ENCODE data around the gene ZSCAN26.
A peak's percentile ranks its signal among the peaks of the same experiment; 100 is the strongest.
"Not testable (repeated sequence)": the region's sequence is repeated elsewhere in the genome, so short reads cannot be mapped to it uniquely, and the experiment has no call there.

The ZSCAN26 gene

GRCh38 chr6:28257042-28257441, 9.9 kb upstream of the ZSCAN26 start:
- no peak for DNase-seq

DNA sequence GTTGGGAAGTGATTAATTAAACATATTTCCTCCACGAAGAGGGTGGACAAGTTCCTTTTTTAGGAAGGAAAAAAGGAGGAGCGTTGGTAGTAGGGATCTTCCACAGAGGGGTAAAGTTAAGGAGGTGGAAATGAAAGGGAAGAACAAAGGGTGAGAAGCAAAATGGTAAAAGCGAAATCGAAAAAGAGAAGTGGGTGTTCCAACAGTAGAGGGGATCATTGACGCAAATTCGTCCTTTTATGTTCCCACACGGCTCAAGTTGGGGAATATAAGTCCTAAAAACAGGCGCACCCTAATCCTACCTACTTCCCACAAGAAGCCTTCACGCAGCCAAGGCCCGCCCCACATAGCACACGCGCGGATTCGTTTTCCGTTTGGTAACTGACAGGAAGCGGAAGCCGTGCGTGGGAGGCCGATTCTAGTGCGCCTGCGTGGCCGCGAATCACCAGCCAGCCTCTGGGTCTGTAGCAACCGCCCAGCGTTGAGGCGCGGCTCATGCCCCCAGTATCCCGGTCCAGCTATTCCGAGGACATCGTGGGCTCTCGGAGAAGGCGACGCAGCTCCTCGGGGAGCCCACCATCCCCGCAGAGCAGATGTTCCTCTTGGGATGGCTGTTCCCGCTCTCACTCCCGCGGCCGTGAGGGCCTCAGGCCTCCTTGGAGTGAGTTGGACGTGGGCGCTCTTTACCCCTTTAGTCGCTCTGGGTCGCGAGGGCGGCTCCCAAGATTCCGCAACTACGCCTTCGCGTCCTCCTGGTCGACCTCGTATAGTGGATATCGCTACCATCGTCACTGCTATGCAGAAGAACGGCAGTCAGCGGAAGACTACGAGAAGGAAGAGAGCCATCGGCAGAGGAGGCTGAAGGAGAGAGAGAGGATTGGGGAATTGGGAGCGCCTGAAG, 7.8 kb upstream of the ZSCAN26 start, which contains the start of gene NKAPL:
TSS of gene NKAPL (plus strand) at position 421 of the 901 bp plus-strand sequence. CDS start at position 496, 75 bp downstream.
- DNase-seq = peak; percentile 90 to 94

GRCh38 chr6:28263922-28264321, 3.0 kb upstream of the ZSCAN26 start:
- no peak for DNase-seq

- no peak for DNase-seq
Measured at GRCh38 chr6:28264834-28265401, 2.0 kb upstream of the ZSCAN26 start.

- no peak for DNase-seq
Measured at GRCh38 chr6:28266563-28266961, 381 bp upstream of the ZSCAN26 start.

DNA sequence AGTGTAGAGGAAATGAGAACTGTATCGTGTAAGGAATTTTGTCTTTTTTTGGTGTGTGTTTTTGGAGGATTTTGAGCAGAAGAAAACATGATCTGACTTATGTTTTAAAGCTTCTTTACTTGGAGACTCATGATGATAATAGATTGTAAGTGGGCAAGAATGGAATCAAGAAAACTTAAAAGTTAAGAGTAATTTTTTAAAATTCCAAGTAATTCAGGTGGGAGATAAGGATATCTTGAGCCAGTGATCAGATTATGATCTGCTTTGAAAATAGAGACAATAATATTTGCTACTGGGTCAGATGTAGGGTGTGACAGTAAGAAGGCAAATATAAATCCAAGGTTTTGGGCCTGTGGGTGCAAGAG, 734 bp downstream of the ZSCAN26 start:
- no peak for DNase-seq

- no peak for DNase-seq
Measured at GRCh38 chr6:28269492-28269891, 2.5 kb downstream of the ZSCAN26 start.

DNA sequence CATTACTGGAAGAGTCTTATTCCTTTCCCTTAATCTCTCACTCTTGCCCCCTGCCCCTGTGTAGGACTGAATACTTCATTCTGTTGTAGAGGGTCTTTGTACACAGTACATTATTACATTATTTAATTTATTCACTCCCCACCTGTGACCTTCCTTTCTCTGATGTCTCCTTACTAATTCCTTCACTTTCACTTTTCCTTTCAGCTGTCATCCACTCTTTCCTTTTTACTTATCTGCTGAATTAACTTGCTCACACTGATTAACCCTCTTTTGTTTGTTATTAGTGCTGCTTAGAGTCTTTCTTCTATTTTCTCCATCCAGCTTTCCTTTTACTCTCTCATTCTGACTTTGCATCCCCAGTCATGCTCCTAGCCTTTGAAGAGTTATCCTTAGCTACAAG, 7.9 kb downstream of the ZSCAN26 start:
- no peak for DNase-seq

GRCh38 chr6:28277746-28278145, 10.8 kb downstream of the ZSCAN26 start:
- DNase-seq = no peak

GRCh38 chr6:28280595-28281287, 13.8 kb downstream of the ZSCAN26 start:
- DNase-seq = no peak

DNA sequence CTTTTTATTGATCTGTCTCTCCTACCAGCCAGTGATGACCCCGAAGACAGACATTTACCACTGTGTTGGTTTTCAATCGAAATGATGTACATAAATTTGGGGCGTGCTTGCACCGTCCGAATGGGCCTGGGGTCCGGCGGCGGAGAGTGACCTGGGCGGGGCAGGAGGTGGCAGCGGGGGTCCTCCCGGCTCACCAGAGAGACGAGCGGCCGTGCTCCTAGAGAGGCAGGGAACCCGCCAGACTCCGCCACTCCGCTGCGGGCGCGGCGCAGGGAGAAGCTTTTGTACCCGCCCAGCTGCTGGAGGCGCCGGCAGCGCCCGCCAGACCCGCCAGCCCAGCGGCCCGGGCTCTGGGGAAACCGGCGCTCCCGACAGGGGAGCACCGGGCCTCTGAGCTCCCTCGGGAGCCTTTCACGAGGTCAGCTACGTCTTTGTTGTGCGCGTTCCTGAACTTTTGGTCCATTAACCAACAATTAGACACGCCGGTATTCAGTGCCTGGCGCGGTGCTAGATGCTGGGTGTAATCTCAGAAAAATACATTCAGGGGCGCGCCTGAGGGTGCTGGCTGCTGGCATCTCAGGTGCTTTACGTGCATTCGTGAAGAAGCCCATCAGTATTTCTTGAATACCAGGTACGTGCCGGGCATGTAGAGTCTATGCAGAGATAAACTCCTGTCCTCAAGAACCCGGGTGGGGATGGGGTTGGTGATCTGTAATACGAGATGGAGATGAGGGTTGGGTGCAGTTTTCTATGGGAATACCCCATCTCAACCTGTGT, 14.5 kb downstream of the ZSCAN26 start, which contains the start of gene PGBD1:
TSS of gene PGBD1 (plus strand) at position 285 of the 777 bp plus-strand sequence. CDS start 2,242 bp downstream, outside the sequence.
- peak; percentile 25 to 44 for DNase-seq

DNA sequence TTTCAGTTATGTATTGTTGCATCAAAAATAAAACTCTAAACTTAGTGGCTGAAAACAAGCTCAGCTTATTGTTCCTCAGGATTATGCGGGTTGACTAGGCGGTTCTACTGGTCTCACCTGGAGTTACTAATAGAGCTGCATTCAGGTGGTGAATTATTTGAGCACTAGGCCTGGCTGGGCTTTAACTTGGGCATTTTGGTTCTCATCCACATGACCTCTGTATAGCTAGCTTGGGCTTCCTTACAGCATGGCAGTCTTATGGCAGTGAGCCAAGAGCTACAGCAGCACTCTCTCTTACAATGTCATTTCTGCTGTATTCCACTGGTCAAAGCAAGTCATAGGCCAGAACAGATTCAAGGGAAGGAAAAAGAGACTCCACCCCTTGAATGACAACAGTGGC, 16.0 kb downstream of the ZSCAN26 start:
- DNase-seq = no peak

DNA sequence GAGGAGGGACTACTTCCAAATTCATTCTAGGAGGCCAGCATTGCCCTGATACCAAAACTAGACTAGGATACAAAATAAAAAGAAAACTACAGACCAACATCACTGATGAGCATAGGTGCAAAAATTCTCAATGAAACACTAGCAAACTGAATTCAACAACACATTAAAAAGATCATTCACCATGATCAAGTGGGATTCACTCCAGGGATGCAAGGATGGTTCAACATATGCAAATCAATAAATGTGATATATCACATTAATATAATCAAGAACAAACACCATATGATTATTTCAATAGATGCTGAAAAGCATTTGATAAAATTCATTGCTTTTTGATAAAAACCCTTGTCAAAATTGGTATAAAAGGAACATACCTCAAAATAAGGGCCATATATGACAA, 24.6 kb downstream of the ZSCAN26 start:
- no peak for DNase-seq

GRCh38 chr6:28295326-28295725, 28.4 kb downstream of the ZSCAN26 start:
- DNase-seq = no peak

- DNase-seq = no peak
Measured at GRCh38 chr6:28296520-28297060, 29.6 kb downstream of the ZSCAN26 start.

DNA sequence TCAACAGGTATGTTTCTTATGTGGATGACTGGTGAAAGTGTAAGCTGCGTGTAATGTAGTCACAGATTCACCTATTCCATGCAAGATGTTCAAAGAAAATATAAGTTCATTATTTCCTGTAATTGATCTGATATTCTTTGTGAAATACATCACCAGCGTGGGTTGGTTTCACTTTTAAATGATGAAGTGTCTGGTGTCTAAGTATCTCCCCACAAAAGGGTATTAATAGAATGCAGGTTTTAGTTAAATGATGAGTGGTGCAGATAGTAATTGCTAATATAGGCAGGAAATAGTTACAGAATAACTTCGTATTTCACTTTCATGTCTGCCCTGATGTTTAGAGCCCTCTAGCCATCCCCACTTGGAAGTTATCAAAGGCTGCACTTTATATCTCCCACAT, 36.6 kb downstream of the ZSCAN26 start:
- no peak for DNase-seq

GRCh38 chr6:28306363-28306762, 39.4 kb downstream of the ZSCAN26 start:
- DNase-seq = not testable (repeated sequence)

- DNase-seq = no peak
Measured at GRCh38 chr6:28311139-28311823, 44.3 kb downstream of the ZSCAN26 start.

DNA sequence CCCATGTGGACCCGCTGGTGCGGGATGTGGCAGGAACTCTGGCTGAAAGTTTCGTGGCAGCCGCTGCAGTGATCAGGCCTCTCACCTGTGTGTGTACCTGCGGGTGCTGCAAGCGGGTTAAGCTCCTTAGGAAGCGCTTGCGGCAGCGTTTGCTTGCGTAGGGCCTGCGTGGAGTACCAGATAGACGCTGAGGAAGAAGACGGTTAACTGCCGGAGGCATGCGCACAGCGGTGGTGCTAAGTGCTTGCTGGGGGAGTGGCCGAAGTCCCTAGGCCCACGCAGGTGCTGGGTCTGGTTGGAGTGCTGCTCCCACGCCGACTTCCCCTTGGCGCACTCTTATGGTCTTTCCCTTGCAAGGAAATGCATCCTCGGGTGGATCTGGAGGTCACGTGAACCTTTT, 46.0 kb downstream of the ZSCAN26 start:
- DNase-seq = no peak

- DNase-seq = no peak
Measured at GRCh38 chr6:28315628-28316027, 48.7 kb downstream of the ZSCAN26 start.

DNA sequence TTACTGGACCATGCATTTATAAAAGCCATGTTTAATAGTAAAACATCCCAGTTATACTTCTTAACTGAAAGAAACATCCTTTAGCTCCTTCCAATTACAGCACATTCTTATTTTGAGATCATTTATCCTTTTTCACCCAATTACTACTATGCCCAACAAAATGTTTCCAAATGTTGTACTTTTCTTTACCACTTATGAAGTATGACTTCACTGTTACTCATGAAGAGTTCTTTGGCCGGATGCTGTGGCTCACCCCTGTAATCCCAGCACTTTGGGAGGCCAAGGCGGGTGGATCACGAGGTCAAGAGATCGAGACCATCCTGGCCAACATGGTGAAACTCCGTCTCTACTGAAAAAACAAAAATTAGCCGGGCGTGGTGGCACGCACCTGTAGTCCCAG, 50.9 kb downstream of the ZSCAN26 start:
- not testable (repeated sequence) for DNase-seq

- no peak for DNase-seq
Measured at GRCh38 chr6:28322661-28323060, 55.7 kb downstream of the ZSCAN26 start.

All from inflammatory macrophage (primary cell).